Keratinocyte (primary cell): Measurements from ENCODE around the gene LRCOL1. TPM values are rescaled to one million over a fixed set of nuclear protein-coding genes. Genes with fewer than 3 reads are reported as not detected.

ENCODE experiments used
- DNase-seq: peaks from one replicate; pipeline ENCODE4 v3.0.0-alpha.2; 2011; ENCODE audit warnings: low read depth, missing footprints, low spot score
- FAIRE-seq: peaks from 2 replicates; lab custom pipeline; 2011; peaks lifted over from hg19 to GRCh38; lab: Jason Lieb, UNC
- H2AFZ ChIP-seq: 2 replicates; pipeline ENCODE4 v1.6.0; 2012; ENCODE audit warnings: low read length, control low read depth, inconsistent platforms; ENCODE audit not compliant: control insufficient read depth
- H3K27ac ChIP-seq: 2 replicates; pipeline ENCODE4 v1.5.1; 2011; ENCODE audit warnings: low read length; ENCODE audit not compliant: control insufficient read depth, insufficient read depth
- H3K27me3 ChIP-seq: 3 replicates; pipeline ENCODE4 v1.6.0; 2011; ENCODE audit warnings: low read length; ENCODE audit not compliant: control insufficient read depth, insufficient read depth; ENCODE audit errors: extremely low read depth
- H3K36me3 ChIP-seq, 2 experiments: 2 replicates in 1 of 2; 3 replicates in 1 of 2; pipeline ENCODE4 v1.5.1; 2011; ENCODE audit warnings: low read length in 2 of 2, mild to moderate bottlenecking in 1 of 2; ENCODE audit not compliant: control insufficient read depth in 2 of 2, insufficient read depth in 2 of 2; ENCODE audit errors: extremely low read depth in 1 of 2
- H3K4me1 ChIP-seq: 3 replicates; pipeline ENCODE4 v1.5.1; 2011; ENCODE audit warnings: low read length; ENCODE audit not compliant: control insufficient read depth, insufficient read depth; ENCODE audit errors: extremely low read depth
- H3K4me2 ChIP-seq: 3 replicates; pipeline ENCODE4 v1.6.0; 2011; ENCODE audit warnings: low read depth, low read length; ENCODE audit not compliant: control insufficient read depth, insufficient read depth; ENCODE audit errors: extremely low read depth
- H3K4me3 ChIP-seq, 3 experiments: fragments of 200-600 bp in 1 of 3; sonication (generic) in 1 of 3; 2 replicates in 2 of 3; 3 replicates in 1 of 3; pipeline ENCODE4 v1.5.1; 2011 to 2016; ENCODE audit warnings: low read length in 3 of 3, mild to moderate bottlenecking in 3 of 3, control low read depth in 2 of 3, inconsistent platforms in 1 of 3, low read depth in 1 of 3, mixed read lengths in 1 of 3, mixed run types in 1 of 3, moderate library complexity in 1 of 3; ENCODE audit not compliant: control insufficient read depth in 2 of 3, insufficient read depth in 2 of 3; ENCODE audit errors: extremely low read depth in 1 of 3
- H3K79me2 ChIP-seq: 2 replicates; pipeline ENCODE4 v1.6.0; 2012; ENCODE audit warnings: low read length; ENCODE audit not compliant: control insufficient read depth, insufficient read depth
- H3K9ac ChIP-seq: 3 replicates; pipeline ENCODE4 v1.6.0; 2011; ENCODE audit warnings: low read length; ENCODE audit not compliant: control insufficient read depth, insufficient read depth; ENCODE audit errors: extremely low read depth
- H3K9me1 ChIP-seq: 3 replicates; pipeline ENCODE4 v1.6.0; 2011; ENCODE audit warnings: low read length; ENCODE audit not compliant: control insufficient read depth, insufficient read depth; ENCODE audit errors: extremely low read depth
- H3K9me3 ChIP-seq: 2 replicates; pipeline ENCODE4 v1.5.1; 2012; ENCODE audit warnings: low read depth, low read length; ENCODE audit not compliant: control insufficient read depth
- H4K20me1 ChIP-seq: 3 replicates; pipeline ENCODE4 v1.6.0; 2011; ENCODE audit warnings: low read length; ENCODE audit not compliant: control insufficient read depth, insufficient read depth; ENCODE audit errors: extremely low read depth
- CTCF ChIP-seq, 3 experiments: IDR thresholded peaks in 1 of 3; conservative IDR thresholded peaks in 1 of 3; optimal IDR thresholded peaks in 1 of 3; 2 replicates in 2 of 3; 3 replicates in 1 of 3; pipeline versions ENCODE3 to v1.5.1; 2011; ENCODE audit warnings: low read length in 3 of 3, mild to moderate bottlenecking in 3 of 3, moderate library complexity in 2 of 3, control low read depth in 1 of 3, inconsistent platforms in 1 of 3; ENCODE audit not compliant: insufficient read depth in 2 of 3; ENCODE audit errors: extremely low read depth in 1 of 3
- EZH2 ChIP-seq: IDR thresholded peaks from one replicate; pipeline ENCODE4 v1.6.1; 2012; ENCODE audit warnings: inconsistent platforms, mild to moderate bottlenecking, low read length, moderate library complexity
- dilution Hi-C: fragments of 300-500 bp; cut with MboI; formaldehyde crosslinking; loops from one replicate; pipeline ENCODE4 v1.7.0; 2020; ENCODE audit warnings: low sequenced_read_pairs; ENCODE audit not compliant: extremely low pct_ligation_motif_present
- polyA plus RNA-seq, 5 experiments: library from polyadenylated mRNA; depleted of rRNA in 3 of 5; stranded (reverse) in 3 of 5; stranded (forward) in 1 of 5; unstranded in 1 of 5; fragments of >200 nt; gene quantifications; 1 replicate in 1 of 5; 2 replicates in 3 of 5; 3 replicates in 1 of 5; pipeline versions ENCODE4 v1.2.1 to v1.2.3, GENCODE V29; 2011 to 2012; ENCODE audit warnings: missing spikeins in 2 of 5, low read depth in 1 of 5, low replicate concordance in 1 of 5

Gene LRCOL1
- polyA plus RNA-seq, 1 donor (not counting 4 experiments of a cell fraction or from before 2014, with no cell fraction given): not detected

DNA sequence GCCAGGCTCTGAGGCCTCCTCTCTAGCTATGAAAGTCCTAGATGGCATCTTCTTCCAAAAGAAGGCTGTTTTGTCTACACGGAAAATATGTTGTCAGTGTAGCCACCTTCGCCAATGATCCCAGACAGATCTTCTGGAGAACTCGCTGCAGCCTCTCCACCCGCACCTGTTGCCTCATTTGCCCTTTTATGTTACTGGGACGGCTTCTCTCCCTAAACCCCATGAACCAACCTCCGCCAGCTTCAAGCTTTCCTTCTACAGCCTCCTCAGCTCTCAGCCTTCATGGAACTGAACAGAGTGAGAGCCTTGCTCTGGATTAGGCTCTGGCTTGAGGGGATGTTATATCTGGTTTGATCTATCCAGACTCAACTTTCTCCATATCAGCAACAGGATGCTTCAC lies 18.9 kb upstream of the LRCOL1 start:
- Histone ChIP-seq H3K27ac (no peak overlapping the region), H3K9ac (no peak overlapping the region), H4K20me1 (no peaks in the 10 kb centered on the region), H3K36me3 (peaks cover 11 to 31% of the 10 kb centered on the region in 2 experiments), H3K79me2 (no peaks in the 10 kb centered on the region), H3K27me3 (no peaks in the 10 kb centered on the region), H3K9me3 (no peaks in the 10 kb centered on the region), H3K4me3 (no peak overlapping the region), H2AFZ (no peak overlapping the region), H3K4me1 (no peaks in the 10 kb centered on the region), H3K4me2 (no peak overlapping the region), H3K9me1 (no peaks in the 10 kb centered on the region)
- dilution Hi-C loops: no loop called here
- DNase-seq (no peak), FAIRE-seq (no peak)
- TF ChIP-seq CTCF (optimal IDR thresholded peaks at IDR 0.05 in 1 of 3, IDR thresholded peaks at IDR 0.05 in 1 of 3, conservative IDR thresholded peaks at IDR 0.05 in 1 of 3; ENCODE audit: extremely low read depth in 1 of 3, insufficient read depth in 2 of 3, low read length in 3 of 3): no peak
- TF ChIP-seq EZH2: no peak

DNA sequence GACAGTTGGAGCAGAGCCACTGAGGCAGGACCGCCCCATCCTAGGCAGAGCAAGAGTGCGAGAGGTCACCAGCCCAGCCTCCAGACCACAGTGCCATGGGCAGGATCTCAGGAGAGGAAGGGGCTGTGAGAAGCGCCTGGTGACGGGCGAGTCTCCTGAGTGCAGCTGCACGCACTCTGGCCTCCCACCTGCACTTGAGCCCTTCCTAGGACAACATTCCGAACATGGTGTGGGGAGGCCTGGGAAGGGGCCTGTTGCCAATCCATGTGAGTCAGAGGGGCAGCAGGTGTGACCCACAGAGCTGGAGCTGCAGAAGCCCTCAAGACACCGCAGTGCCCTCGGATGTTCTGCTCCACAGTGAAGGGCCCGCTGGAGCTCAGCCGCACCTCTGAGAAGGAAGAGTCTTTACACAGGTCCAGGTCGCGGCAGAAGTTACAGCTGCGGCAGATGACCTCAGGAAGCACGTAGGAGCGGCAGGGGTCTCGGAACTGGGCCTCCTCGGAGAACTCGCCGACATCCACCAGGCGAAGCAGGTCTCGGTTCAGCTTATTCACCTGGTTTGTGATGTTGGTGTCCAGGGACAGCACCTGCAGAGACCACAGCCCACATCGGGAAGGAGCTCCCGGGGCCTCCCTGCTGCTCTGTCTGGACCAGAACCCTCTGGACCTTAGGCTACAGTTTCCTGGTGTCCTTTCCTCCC lies 15.5 kb upstream of the LRCOL1 start:
- dilution Hi-C loops: no loop called here

More for the DNA sequence above, 15.5 kb upstream of the LRCOL1 start:
- Histone ChIP-seq H3K27me3 (peaks cover 4% of the 10 kb centered on the region), H3K9ac (no peak overlapping the region), H3K4me2 (no peak overlapping the region), H2AFZ (no peak overlapping the region), H3K4me3 (no peak overlapping the region), H3K4me1 (no peaks in the 10 kb centered on the region), H3K9me1 (no peaks in the 10 kb centered on the region), H4K20me1 (no peaks in the 10 kb centered on the region), H3K79me2 (no peaks in the 10 kb centered on the region), H3K36me3 (peaks cover 6 to 18% of the 10 kb centered on the region in 2 experiments), H3K9me3 (no peaks in the 10 kb centered on the region), H3K27ac (no peak overlapping the region)
- FAIRE-seq: no peak
- no peak for TF ChIP-seq CTCF (optimal IDR thresholded peaks at IDR 0.05 in 1 of 3, IDR thresholded peaks at IDR 0.05 in 1 of 3, conservative IDR thresholded peaks at IDR 0.05 in 1 of 3; ENCODE audit: extremely low read depth in 1 of 3, insufficient read depth in 2 of 3, low read length in 3 of 3)
- no peak for TF ChIP-seq EZH2
- DNase-seq: no peak
